Measurements from ENCODE around the gene B4GALT5.
"Not testable (repeated sequence)": the region's sequence is repeated elsewhere in the genome, so short reads cannot be mapped to it uniquely, and the experiment has no call there.

Gene B4GALT5

GRCh38 chr20:49649672-49650071, 64.0 kb downstream of the B4GALT5 start:
- DNase-seq: no peak

GRCh38 chr20:49647550-49647949, 66.1 kb downstream of the B4GALT5 start:
- no peak for DNase-seq

GRCh38 chr20:49646528-49646927, 67.2 kb downstream of the B4GALT5 start:
- DNase-seq: no peak

GRCh38 chr20:49646126-49646525, 67.6 kb downstream of the B4GALT5 start:
- DNase-seq: no peak

- no peak for DNase-seq
These were observed 68.6 kb downstream of the B4GALT5 start for GRCh38 chr20:49644980-49645565.

- no peak for DNase-seq
These were observed 70.9 kb downstream of the B4GALT5 start for GRCh38 chr20:49642816-49643215.

- DNase-seq: no peak
These were observed 71.7 kb downstream of the B4GALT5 start for GRCh38 chr20:49641683-49642656.

- DNase-seq: no peak
These were observed 76.5 kb downstream of the B4GALT5 start for GRCh38 chr20:49637046-49637637.

GRCh38 chr20:49636447-49636846, 77.2 kb downstream of the B4GALT5 start:
- no peak for DNase-seq

- DNase-seq: no peak
These were observed 77.8 kb downstream of the B4GALT5 start for GRCh38 chr20:49635866-49636265.

GRCh38 chr20:49635166-49635565, 78.5 kb downstream of the B4GALT5 start:
- DNase-seq: no peak

- no peak for DNase-seq
These were observed 79.6 kb downstream of the B4GALT5 start for GRCh38 chr20:49634116-49634515.

- DNase-seq: no peak
These were observed 80.0 kb downstream of the B4GALT5 start for GRCh38 chr20:49633643-49634042.

- DNase-seq: no peak
These were observed 80.7 kb downstream of the B4GALT5 start for GRCh38 chr20:49633023-49633422.

- DNase-seq: no peak
These were observed 81.7 kb downstream of the B4GALT5 start for GRCh38 chr20:49631856-49632418.

- DNase-seq: no peak
These were observed 82.5 kb downstream of the B4GALT5 start for GRCh38 chr20:49631061-49631716.

- no peak for DNase-seq
These were observed 83.2 kb downstream of the B4GALT5 start for GRCh38 chr20:49630396-49630951.

- DNase-seq: no peak
These were observed 84.1 kb downstream of the B4GALT5 start for GRCh38 chr20:49629606-49630005.

GRCh38 chr20:49628280-49628679, 85.4 kb downstream of the B4GALT5 start:
- not testable (repeated sequence) for DNase-seq

- no peak for DNase-seq
These were observed 86.3 kb downstream of the B4GALT5 start for GRCh38 chr20:49627329-49627761.

GRCh38 chr20:49624988-49625387, 88.7 kb downstream of the B4GALT5 start:
- not testable (repeated sequence) for DNase-seq

- no peak for DNase-seq
These were observed 89.4 kb downstream of the B4GALT5 start for GRCh38 chr20:49624317-49624716.

- DNase-seq: no peak
These were observed 91.4 kb downstream of the B4GALT5 start for GRCh38 chr20:49622243-49622642.

Measured in stimulated activated naive CD4-positive, alpha-beta T cell treated with Interleukin-2 at 50 U/mL for 16 hours (primary cell).